ENCODE measurements around the gene PIK3C2A. TPM values are rescaled to one million over a fixed set of nuclear protein-coding genes. Genes with fewer than 3 reads are reported as not detected.

Gene PIK3C2A
- total and polyA plus RNA-seq, 2 of the 8 experiments (the other 6 are each of a cell fraction or from before 2014, with no cell fraction given) = 20.1 to 127 TPM

- no peak for TF ChIP-seq TCF12 (IDR thresholded peaks at IDR 0.05; ENCODE audit: low read depth, low read length)
- TF ChIP-seq RNF2 (IDR thresholded peaks at IDR 0.05; ENCODE audit: borderline replicate concordance, low read depth, low read length, missing control alignments, poor library complexity, severe bottlenecking) = no peak
- no peak for TF ChIP-seq ASH2L (IDR thresholded peaks at IDR 0.05; ENCODE audit: low read length)
- TF ChIP-seq HDAC2 (IDR thresholded peaks at IDR 0.05; ENCODE audit: borderline replicate concordance in 1 of 2, low read depth in 2 of 2, low read length in 2 of 2) = no peak
- TF ChIP-seq HDAC6 (IDR thresholded peaks at IDR 0.05; ENCODE audit: low read depth, low read length) = no peak
- no peak for TF ChIP-seq FOSL1 (IDR thresholded peaks at IDR 0.05; ENCODE audit: insufficient read depth, low read depth, low read length)
Measured at GRCh38 chr11:17169876-17170275, 37.9 kb downstream of the PIK3C2A start (continued).

Measured in H1 (cell line).